ENCODE results near the gene OSBP2.

Gene OSBP2

DNA sequence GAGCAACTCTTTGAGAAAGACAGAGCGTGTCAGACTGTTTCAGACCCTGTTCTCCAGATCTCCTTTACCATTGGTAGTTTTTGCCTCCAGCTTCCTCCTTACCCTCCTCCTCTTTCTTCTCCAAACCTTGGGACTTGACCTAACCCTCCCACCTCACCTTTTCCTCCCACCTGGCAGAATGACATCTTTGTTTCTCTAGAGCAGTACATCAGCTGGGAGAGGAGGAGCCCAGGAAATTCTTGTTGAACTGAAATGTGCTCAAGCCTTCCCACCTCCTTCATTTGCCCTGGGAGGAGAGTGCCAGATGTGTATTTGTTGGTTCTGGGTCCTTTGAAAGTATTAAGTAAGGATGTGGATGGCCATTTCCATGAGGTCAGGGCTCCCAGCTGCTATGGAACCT lies 17.4 kb downstream of the OSBP2 start:
- TF ChIP-seq, protein P1, sequence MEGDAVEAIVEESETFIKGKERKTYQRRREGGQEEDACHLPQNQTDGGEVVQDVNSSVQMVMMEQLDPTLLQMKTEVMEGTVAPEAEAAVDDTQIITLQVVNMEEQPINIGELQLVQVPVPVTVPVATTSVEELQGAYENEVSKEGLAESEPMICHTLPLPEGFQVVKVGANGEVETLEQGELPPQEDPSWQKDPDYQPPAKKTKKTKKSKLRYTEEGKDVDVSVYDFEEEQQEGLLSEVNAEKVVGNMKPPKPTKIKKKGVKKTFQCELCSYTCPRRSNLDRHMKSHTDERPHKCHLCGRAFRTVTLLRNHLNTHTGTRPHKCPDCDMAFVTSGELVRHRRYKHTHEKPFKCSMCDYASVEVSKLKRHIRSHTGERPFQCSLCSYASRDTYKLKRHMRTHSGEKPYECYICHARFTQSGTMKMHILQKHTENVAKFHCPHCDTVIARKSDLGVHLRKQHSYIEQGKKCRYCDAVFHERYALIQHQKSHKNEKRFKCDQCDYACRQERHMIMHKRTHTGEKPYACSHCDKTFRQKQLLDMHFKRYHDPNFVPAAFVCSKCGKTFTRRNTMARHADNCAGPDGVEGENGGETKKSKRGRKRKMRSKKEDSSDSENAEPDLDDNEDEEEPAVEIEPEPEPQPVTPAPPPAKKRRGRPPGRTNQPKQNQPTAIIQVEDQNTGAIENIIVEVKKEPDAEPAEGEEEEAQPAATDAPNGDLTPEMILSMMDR (conservative IDR thresholded peaks at IDR 0.05), result no peak
- H3K27ac ChIP-seq, result no peak overlapping the region

DNA sequence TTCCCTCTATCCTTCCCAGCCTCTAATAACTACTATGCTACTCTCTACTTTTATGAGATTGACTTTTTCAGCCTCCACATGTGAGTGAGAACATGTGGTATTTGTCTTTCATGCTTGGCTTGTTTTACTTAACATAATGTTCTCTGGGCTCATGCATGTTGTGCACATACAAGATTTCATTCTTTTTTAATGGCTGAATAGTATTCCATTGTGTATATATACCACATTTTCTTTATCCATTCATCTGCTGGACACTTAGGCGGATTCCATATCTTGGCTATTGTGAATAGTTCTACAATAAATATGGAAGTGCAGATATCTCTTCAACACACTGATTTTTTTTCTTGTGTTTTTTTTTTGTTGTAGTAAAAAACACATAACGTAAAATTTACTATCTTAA lies 19.4 kb downstream of the OSBP2 start:
- TF ChIP-seq, protein P1 (conservative IDR thresholded peaks at IDR 0.05), result no peak

DNA sequence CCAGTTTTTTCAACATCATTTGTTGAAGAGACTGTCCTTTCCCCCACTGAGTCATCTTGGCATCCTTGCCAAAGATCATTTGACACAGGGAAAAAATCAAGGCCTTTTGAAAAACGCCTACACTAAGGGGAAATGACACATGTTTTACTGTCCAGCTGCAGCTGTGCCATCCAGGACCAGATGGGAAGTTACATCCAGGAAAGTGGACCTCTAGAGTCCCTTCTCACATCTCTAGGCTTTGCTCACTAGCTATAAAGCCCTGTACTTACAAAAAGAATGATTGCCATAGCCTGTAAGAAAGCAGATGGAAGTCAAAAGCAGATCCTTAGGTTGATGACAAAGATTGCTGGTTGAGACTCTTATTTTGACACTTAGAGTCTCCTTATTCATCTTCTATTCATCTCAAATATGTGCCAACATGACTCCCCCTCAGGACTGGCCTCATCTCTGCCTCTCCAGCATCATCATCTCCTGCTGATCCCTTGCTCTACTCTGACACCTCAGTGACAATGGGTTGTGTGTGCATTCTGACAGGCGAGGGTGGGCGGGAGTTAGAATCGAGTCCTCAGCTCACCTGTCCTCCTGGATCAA lies 22.8 kb downstream of the OSBP2 start:
- H3K27ac ChIP-seq, result no peak overlapping the region
- TF ChIP-seq, protein P1 (conservative IDR thresholded peaks at IDR 0.05), result no peak

More for the DNA sequence above, 19.4 kb downstream of the OSBP2 start:
- no peak overlapping the region for H3K27ac ChIP-seq

DNA sequence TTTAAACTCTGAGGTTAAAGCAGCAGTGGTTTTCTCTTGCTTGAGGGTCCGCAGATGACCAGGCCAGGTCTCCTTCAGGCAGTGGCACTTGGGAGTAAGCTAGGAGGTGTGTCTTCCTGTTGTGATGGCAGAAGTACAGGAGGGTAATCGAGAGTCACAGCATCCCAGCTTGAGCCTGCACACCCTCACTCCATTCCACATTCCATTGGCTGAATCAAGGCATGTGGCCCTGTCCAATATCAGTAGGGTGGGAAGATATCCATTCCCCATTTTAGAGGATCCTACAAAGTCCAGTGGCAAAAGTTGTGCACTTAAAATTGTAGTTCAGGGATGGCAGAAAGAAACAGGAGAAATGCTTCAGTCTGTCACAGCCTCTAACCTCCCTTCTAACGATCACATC lies 23.3 kb downstream of the OSBP2 start:
- H3K27ac ChIP-seq, result no peak overlapping the region

DNA sequence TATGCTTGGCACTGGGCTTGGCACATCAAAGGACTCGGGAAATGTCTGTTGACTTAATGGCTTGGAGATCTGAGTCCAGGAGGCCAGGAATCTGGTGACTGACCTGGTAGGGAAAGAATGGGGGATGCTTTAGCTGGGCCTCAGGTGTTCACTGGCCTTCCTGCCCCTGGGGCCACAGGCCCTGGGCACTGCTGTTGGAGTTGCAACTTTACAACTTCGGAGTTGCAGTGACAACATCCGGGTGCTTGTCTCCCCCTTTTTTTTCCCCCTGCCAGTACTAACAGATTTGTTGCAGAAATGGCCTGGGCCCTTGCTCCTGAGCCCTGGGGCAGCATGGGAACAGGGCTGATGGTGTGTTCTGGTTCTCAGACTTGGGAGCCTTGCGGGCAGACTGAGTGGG lies 23.8 kb downstream of the OSBP2 start:
- TF ChIP-seq, protein P1 (conservative IDR thresholded peaks at IDR 0.05), result no peak
- no peak overlapping the region for H3K27ac ChIP-seq

More for the DNA sequence above, 23.3 kb downstream of the OSBP2 start:
- TF ChIP-seq, protein P1 (conservative IDR thresholded peaks at IDR 0.05), result no peak

DNA sequence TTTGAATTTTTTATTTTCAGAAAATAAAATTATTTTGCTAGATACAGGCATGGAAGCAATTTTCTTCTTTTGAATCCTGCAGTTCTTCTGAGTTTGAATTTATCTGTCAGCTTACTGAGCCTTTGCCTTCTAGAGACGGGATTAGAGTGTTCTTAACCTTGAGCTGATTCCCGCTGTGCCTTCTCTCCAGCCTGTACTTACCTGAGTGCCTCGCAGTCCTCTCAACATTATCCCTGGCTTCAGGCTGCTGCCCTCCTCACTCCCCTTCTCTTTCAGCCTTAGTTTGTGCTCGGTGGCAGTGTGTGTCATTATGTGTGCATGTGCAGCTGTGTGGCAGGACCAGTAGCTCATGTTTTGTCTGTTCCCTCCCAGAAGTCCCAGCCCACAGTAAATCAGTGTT lies 24.3 kb downstream of the OSBP2 start:
- no peak overlapping the region for H3K27ac ChIP-seq
- TF ChIP-seq, protein P1 (conservative IDR thresholded peaks at IDR 0.05), result no peak

DNA sequence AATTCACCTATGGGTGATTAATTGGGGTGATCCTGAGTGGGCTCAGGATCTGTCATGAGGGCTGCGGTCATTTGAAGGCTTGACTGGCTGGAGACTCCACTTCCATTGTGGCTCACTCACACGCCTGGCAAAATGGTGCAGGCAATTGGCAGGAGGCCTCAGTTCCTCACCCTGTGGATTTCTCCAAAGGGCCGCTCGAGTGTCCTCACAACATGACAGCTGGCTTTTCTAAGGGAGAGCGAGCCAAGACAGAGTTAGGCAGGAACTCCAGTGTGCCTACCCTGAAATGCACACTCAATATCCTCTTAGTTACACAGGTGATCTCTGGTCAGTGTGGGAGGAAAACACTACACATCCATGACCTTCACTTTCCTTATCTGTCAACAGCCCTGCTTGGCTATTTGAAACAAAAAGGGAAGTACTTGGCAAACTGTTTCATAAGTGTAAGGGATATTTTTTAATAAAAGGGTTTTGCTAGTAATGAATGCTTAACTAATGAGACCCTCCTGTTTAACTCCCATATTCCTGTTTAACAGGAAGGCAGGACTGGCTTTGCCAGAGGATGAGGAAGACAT lies 25.7 kb downstream of the OSBP2 start:
- TF ChIP-seq, protein P1 (conservative IDR thresholded peaks at IDR 0.05), result no peak
- no peak overlapping the region for H3K27ac ChIP-seq

All from VCaP (cell line).